SJCRH30 (cell line): Measurements from ENCODE around the gene RAD21L1. TPM values are rescaled to one million over a fixed set of nuclear protein-coding genes. Genes with fewer than 3 reads are reported as not detected.

Experiments
- DNase-seq, 2 experiments: peaks; one replicate each; pipeline ENCODE4 v3.0.0-alpha.2; 2015 to 2020
- H3K27ac ChIP-seq: fragments of 250-450 bp; sonication (Bioruptor Pico); 2 replicates; pipeline ENCODE4 v1.5.1; 2020; ENCODE audit warnings: mild to moderate bottlenecking, moderate library complexity
- H3K27me3 ChIP-seq: fragments of 250-450 bp; sonication (Bioruptor Pico); 2 replicates; pipeline ENCODE4 v1.5.1; 2020; ENCODE audit warnings: mild to moderate bottlenecking, moderate library complexity
- H3K36me3 ChIP-seq: fragments of 250-450 bp; sonication (Bioruptor Pico); 2 replicates; pipeline ENCODE4 v1.5.1; 2020; ENCODE audit warnings: mild to moderate bottlenecking, moderate library complexity
- H3K4me1 ChIP-seq: fragments of 250-450 bp; sonication (Bioruptor Pico); 2 replicates; pipeline ENCODE4 v1.5.1; 2020; ENCODE audit warnings: mild to moderate bottlenecking, moderate library complexity
- H3K4me3 ChIP-seq: fragments of 250-450 bp; sonication (Bioruptor Pico); 2 replicates; pipeline ENCODE4 v1.5.1; 2020; ENCODE audit warnings: mild to moderate bottlenecking, moderate library complexity
- H3K9me3 ChIP-seq: fragments of 250-450 bp; sonication (Bioruptor Pico); replicated peaks from 2 replicates; pipeline ENCODE4 v1.5.1; 2020; ENCODE audit warnings: mild to moderate bottlenecking, moderate library complexity
- total RNA-seq: library from RNA; depleted of rRNA; stranded (reverse); fragments of >200 nt; shearing (Covaris generic); gene quantifications from 2 replicates; pipeline ENCODE4 v1.2.3, GENCODE V29; 2014

The RAD21L1 gene
- total RNA-seq, 1 experiment from 2014 or later: not detected

GRCh38 chr20:1265916-1266166, 40.0 kb downstream of the RAD21L1 start:
- peak overlapping the region; percentile 61 for H3K4me3 ChIP-seq
- H3K27ac ChIP-seq: peak overlapping the region; percentile 4; the same call in 1 of the 2 replicates
- H3K9me3 ChIP-seq: no peaks in the 10 kb centered on the region
- 0 out of 2 replicates have a peak, but pooled peaks cover 4% of the 10 kb centered on the region for H3K4me1 ChIP-seq
- DNase-seq: no peak
- H3K36me3 ChIP-seq: no peaks in the 10 kb centered on the region
- H3K27me3 ChIP-seq: 0 out of 2 replicates have a peak, but pooled peaks cover 2% of the 10 kb centered on the region

GRCh38 chr20:1266167-1266973, 40.5 kb downstream of the RAD21L1 start, which contains the start of gene SNPH:
SNPH (plus strand) TSS chr20:1266294; CDS start chr20:1296240, 29,946 bp downstream.
- peak; percentile 78 to 80 for DNase-seq
- no peaks in the 10 kb centered on the region for H3K36me3 ChIP-seq
- peak within 1 kb of the TSS; percentile 4; the same call in 1 of the 2 replicates for H3K27ac ChIP-seq
- no peaks in the 10 kb centered on the region for H3K27me3 ChIP-seq
- peak within 1 kb of the TSS; percentile 61 for H3K4me3 ChIP-seq
- H3K4me1 ChIP-seq: 0 out of 2 replicates have a peak, but pooled peaks cover 4% of the 10 kb centered on the region
- no peaks in the 10 kb centered on the region for H3K9me3 ChIP-seq

GRCh38 chr20:1267161-1267560, 41.3 kb downstream of the RAD21L1 start:
- H3K9me3 ChIP-seq: no peaks in the 10 kb centered on the region
- no peak overlapping the region for H3K27ac ChIP-seq
- no peak for DNase-seq
- H3K4me1 ChIP-seq: 0 out of 2 replicates have a peak, but pooled peaks cover 4% of the 10 kb centered on the region
- H3K27me3 ChIP-seq: no peaks in the 10 kb centered on the region
- H3K4me3 ChIP-seq: no peak overlapping the region
- no peaks in the 10 kb centered on the region for H3K36me3 ChIP-seq

- no peaks in the 10 kb centered on the region for H3K27me3 ChIP-seq
- no peak overlapping the region for H3K27ac ChIP-seq
- DNase-seq: no peak
- no peak overlapping the region for H3K4me3 ChIP-seq
- H3K4me1 ChIP-seq: peaks cover 11% of the 10 kb centered on the region
- H3K36me3 ChIP-seq: no peaks in the 10 kb centered on the region
- H3K9me3 ChIP-seq: no peaks in the 10 kb centered on the region
Measured at GRCh38 chr20:1267809-1268374, 42.0 kb downstream of the RAD21L1 start.

GRCh38 chr20:1269235-1269634, 43.4 kb downstream of the RAD21L1 start:
- Histone ChIP-seq H3K4me3 (no peak overlapping the region), H3K9me3 (no peaks in the 10 kb centered on the region), H3K36me3 (no peaks in the 10 kb centered on the region), H3K27me3 (no peaks in the 10 kb centered on the region), H3K27ac (no peak overlapping the region), H3K4me1 (peaks cover 24% of the 10 kb centered on the region)
- DNase-seq: no peak

GRCh38 chr20:1269850-1270249, 44.0 kb downstream of the RAD21L1 start:
- no peaks in the 10 kb centered on the region for H3K36me3 ChIP-seq
- no peak overlapping the region for H3K27ac ChIP-seq
- no peaks in the 10 kb centered on the region for H3K27me3 ChIP-seq
- peaks cover 30% of the 10 kb centered on the region for H3K4me1 ChIP-seq
- H3K9me3 ChIP-seq: no peaks in the 10 kb centered on the region
- DNase-seq: no peak
- no peak overlapping the region for H3K4me3 ChIP-seq

GRCh38 chr20:1272368-1273100, 46.7 kb downstream of the RAD21L1 start:
- DNase-seq: no peak
- H3K4me1 ChIP-seq: peaks cover 32% of the 10 kb centered on the region

GRCh38 chr20:1273366-1273765, 47.5 kb downstream of the RAD21L1 start:
- Histone ChIP-seq H3K36me3 (no peaks in the 10 kb centered on the region), H3K4me3 (no peak overlapping the region), H3K27me3 (no peaks in the 10 kb centered on the region), H3K4me1 (peaks cover 32% of the 10 kb centered on the region), H3K9me3 (no peaks in the 10 kb centered on the region), H3K27ac (peak overlapping the region; percentile 33; the same call in 1 of the 2 replicates)
- DNase-seq: peak; percentile 76 to 86

More at GRCh38 chr20:1272368-1273100, 46.7 kb downstream of the RAD21L1 start:
- Histone ChIP-seq H3K9me3 (no peaks in the 10 kb centered on the region), H3K27ac (peak overlapping the region; percentile 33; the same call in 1 of the 2 replicates), H3K4me3 (no peak overlapping the region), H3K36me3 (no peaks in the 10 kb centered on the region), H3K27me3 (no peaks in the 10 kb centered on the region)

GRCh38 chr20:1274485-1275311, 48.9 kb downstream of the RAD21L1 start:
- Histone ChIP-seq H3K27me3 (no peaks in the 10 kb centered on the region), H3K36me3 (no peaks in the 10 kb centered on the region), H3K27ac (no peak overlapping the region), H3K9me3 (no peaks in the 10 kb centered on the region), H3K4me1 (peaks cover 32% of the 10 kb centered on the region), H3K4me3 (no peak overlapping the region)
- peak; percentile 37 to 58 for DNase-seq

GRCh38 chr20:1275919-1276318, 50.1 kb downstream of the RAD21L1 start:
- no peak for DNase-seq

GRCh38 chr20:1277529-1278322, 51.9 kb downstream of the RAD21L1 start:
- DNase-seq: no peak
- Histone ChIP-seq H3K27ac (no peak overlapping the region), H3K4me1 (peaks cover 27% of the 10 kb centered on the region), H3K9me3 (no peaks in the 10 kb centered on the region), H3K27me3 (no peaks in the 10 kb centered on the region), H3K4me3 (no peak overlapping the region), H3K36me3 (no peaks in the 10 kb centered on the region)

More at GRCh38 chr20:1275919-1276318, 50.1 kb downstream of the RAD21L1 start:
- no peaks in the 10 kb centered on the region for H3K27me3 ChIP-seq
- H3K36me3 ChIP-seq: no peaks in the 10 kb centered on the region
- H3K9me3 ChIP-seq: no peaks in the 10 kb centered on the region
- H3K4me3 ChIP-seq: no peak overlapping the region
- H3K4me1 ChIP-seq: peaks cover 32% of the 10 kb centered on the region
- H3K27ac ChIP-seq: no peak overlapping the region

GRCh38 chr20:1278993-1279392, 53.1 kb downstream of the RAD21L1 start:
- Histone ChIP-seq H3K4me1 (peaks cover 15% of the 10 kb centered on the region), H3K4me3 (no peak overlapping the region), H3K27ac (no peak overlapping the region), H3K9me3 (no peaks in the 10 kb centered on the region), H3K36me3 (no peaks in the 10 kb centered on the region), H3K27me3 (no peaks in the 10 kb centered on the region)
- no peak for DNase-seq

GRCh38 chr20:1280195-1281102, 54.6 kb downstream of the RAD21L1 start:
- H3K4me3 ChIP-seq: no peak overlapping the region

More at GRCh38 chr20:1280195-1281102, 54.6 kb downstream of the RAD21L1 start:
- Histone ChIP-seq H3K27me3 (no peaks in the 10 kb centered on the region), H3K4me1 (peaks cover under 1% of the 10 kb centered on the region; the same call in 1 of the 2 replicates), H3K36me3 (no peaks in the 10 kb centered on the region), H3K9me3 (no peaks in the 10 kb centered on the region), H3K27ac (no peak overlapping the region)
- no peak for DNase-seq
